Measurements from ENCODE around the gene VEPH1.

DNA sequence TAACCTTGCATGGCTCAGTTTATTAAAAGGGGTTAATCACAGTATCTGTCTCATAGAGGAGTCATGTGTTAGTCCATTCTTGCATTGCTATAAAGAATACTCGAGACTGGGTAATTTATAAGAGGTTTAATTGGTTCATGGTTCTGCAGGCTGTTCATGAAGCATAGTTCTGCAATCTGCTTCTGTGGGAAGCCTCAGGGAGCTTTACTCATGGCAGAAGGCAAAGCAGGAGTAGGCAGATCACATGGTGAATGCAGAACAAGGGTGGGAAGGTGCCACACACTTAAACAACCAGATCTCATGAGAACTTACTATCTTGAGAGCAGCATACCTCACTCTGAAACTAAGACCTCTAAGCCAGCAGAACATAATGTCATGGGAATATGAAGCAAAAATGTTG lies 108.8 kb downstream of the VEPH1 start:
- TF ChIP-seq POLR2A (IDR thresholded peaks at IDR 0.05), result no peak
- TF ChIP-seq, protein P1, sequence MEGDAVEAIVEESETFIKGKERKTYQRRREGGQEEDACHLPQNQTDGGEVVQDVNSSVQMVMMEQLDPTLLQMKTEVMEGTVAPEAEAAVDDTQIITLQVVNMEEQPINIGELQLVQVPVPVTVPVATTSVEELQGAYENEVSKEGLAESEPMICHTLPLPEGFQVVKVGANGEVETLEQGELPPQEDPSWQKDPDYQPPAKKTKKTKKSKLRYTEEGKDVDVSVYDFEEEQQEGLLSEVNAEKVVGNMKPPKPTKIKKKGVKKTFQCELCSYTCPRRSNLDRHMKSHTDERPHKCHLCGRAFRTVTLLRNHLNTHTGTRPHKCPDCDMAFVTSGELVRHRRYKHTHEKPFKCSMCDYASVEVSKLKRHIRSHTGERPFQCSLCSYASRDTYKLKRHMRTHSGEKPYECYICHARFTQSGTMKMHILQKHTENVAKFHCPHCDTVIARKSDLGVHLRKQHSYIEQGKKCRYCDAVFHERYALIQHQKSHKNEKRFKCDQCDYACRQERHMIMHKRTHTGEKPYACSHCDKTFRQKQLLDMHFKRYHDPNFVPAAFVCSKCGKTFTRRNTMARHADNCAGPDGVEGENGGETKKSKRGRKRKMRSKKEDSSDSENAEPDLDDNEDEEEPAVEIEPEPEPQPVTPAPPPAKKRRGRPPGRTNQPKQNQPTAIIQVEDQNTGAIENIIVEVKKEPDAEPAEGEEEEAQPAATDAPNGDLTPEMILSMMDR (IDR thresholded peaks at IDR 0.05), result no peak

Data from lower leg skin (tissue), 3 donors.